ENCODE data around the gene VCL.

The VCL gene

DNA sequence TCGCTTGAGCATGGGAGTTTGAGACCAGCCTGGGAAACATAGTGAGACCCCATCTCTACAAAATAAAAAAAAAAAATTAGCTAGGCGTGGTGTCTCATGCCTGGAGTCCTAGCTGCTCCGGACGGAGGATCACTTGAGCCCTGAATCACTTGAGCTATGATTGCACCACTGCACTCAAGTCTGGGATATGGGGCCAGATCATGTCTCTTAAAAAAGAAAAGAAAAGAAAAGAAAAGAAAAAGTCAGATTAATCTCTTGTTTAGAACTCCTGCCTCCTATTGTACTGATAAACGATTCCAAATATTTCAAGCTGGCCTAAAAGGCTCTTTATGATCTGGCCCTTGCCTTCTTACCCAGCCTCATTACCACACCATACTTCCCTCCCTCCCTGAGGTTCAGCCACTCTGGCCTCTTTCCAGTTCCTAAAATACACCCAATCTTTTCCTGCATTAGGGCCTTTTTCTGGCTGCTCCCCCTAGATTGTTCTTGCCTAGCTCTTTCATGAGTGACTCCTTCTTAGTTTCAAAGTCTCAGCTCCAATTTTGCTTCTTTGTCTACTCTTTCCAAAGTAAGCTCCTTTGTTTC is 41.7 kb downstream of the VCL start:
- no peak overlapping the region for H2AK5ac ChIP-seq (ENCODE audit: low read length)
- H3K27ac ChIP-seq (ENCODE audit: low read depth, low read length): no peak overlapping the region
- H3K56ac ChIP-seq (ENCODE audit: low read length): no peak overlapping the region
- no peak overlapping the region for H3K4me2 ChIP-seq (ENCODE audit: low read length)
- no peak overlapping the region for H2BK120ac ChIP-seq (ENCODE audit: low read depth, low read length)
- H3K79me1 ChIP-seq (ENCODE audit: low read length): peaks cover 3% of the 10 kb centered on the region
- H3K4ac ChIP-seq (ENCODE audit: low read depth, low read length): no peak overlapping the region
- no peak overlapping the region for H2BK15ac ChIP-seq (replicated peaks; ENCODE audit: low read depth)
- peak overlapping the region; percentile 39 for H3K18ac ChIP-seq (ENCODE audit: low read length)
- peaks cover 16% of the 10 kb centered on the region for H3K79me2 ChIP-seq (ENCODE audit: control insufficient read depth, insufficient read depth, low read length)
- H4K8ac ChIP-seq (ENCODE audit: low read depth, low read length): no peak overlapping the region
- peaks cover 1% of the 10 kb centered on the region for H3K36me3 ChIP-seq (ENCODE audit: control insufficient read depth, insufficient read depth, low read length)
- H3K4me1 ChIP-seq (ENCODE audit: control insufficient read depth, low read depth, low read length): no peaks in the 10 kb centered on the region
- H3K23ac ChIP-seq (ENCODE audit: low read length): no peak overlapping the region
- no peak for DNase-seq
- no peaks in the 10 kb centered on the region for H3K27me3 ChIP-seq (ENCODE audit: insufficient read depth, low read length, poor library complexity)
- H2BK5ac ChIP-seq (ENCODE audit: low read length): no peak overlapping the region
- H4K5ac ChIP-seq (ENCODE audit: low read length): no peak overlapping the region
- H3K4me3 ChIP-seq (ENCODE audit: low read length): no peak overlapping the region
- no peak overlapping the region for H3K9ac ChIP-seq (ENCODE audit: low read length)
- WGBS (ENCODE audit: extremely low coverage, insufficient coverage, low lambda C conversion rate): no CpG with 5 or more reads among the region's 5 CpGs

GRCh38 chr10:74040200-74041126 is 42.5 kb downstream of the VCL start:
- Histone ChIP-seq H3K36me3 (ENCODE audit: control insufficient read depth, insufficient read depth, low read length) (peaks cover 1% of the 10 kb centered on the region), H3K27me3 (ENCODE audit: insufficient read depth, low read length, poor library complexity) (no peaks in the 10 kb centered on the region), H3K18ac (ENCODE audit: low read length) (peak overlapping the region; percentile 75), H3K79me2 (ENCODE audit: control insufficient read depth, insufficient read depth, low read length) (peaks cover 14% of the 10 kb centered on the region), H2BK120ac (ENCODE audit: low read depth, low read length) (no peak overlapping the region), H3K27ac (ENCODE audit: low read depth, low read length) (no peak overlapping the region), H3K9ac (ENCODE audit: low read length) (no peak overlapping the region), H3K23ac (ENCODE audit: low read length) (no peak overlapping the region), H4K8ac (ENCODE audit: low read depth, low read length) (no peak overlapping the region), H3K4me3 (ENCODE audit: low read length) (no peak overlapping the region), H3K4ac (ENCODE audit: low read depth, low read length) (no peak overlapping the region), H3K4me1 (ENCODE audit: control insufficient read depth, low read depth, low read length) (no peaks in the 10 kb centered on the region), H2BK5ac (ENCODE audit: low read length) (no peak overlapping the region), H3K4me2 (ENCODE audit: low read length) (no peak overlapping the region), H2AK5ac (ENCODE audit: low read length) (no peak overlapping the region), H2BK15ac (replicated peaks; ENCODE audit: low read depth) (no peak overlapping the region), H3K56ac (ENCODE audit: low read length) (no peak overlapping the region), H4K5ac (ENCODE audit: low read length) (no peak overlapping the region), H3K79me1 (ENCODE audit: low read length) (peaks cover 3% of the 10 kb centered on the region)
- DNase-seq: no peak
- no CpG with 5 or more reads among the region's 3 CpGs for WGBS (ENCODE audit: extremely low coverage, insufficient coverage, low lambda C conversion rate)

GRCh38 chr10:74044419-74044818 is 46.5 kb downstream of the VCL start:
- Histone ChIP-seq H3K79me2 (ENCODE audit: control insufficient read depth, insufficient read depth, low read length) (peaks cover 21% of the 10 kb centered on the region), H3K27me3 (ENCODE audit: insufficient read depth, low read length, poor library complexity) (no peaks in the 10 kb centered on the region), H3K23ac (ENCODE audit: low read length) (no peak overlapping the region), H3K18ac (ENCODE audit: low read length) (no peak overlapping the region), H2BK120ac (ENCODE audit: low read depth, low read length) (no peak overlapping the region), H2BK15ac (replicated peaks; ENCODE audit: low read depth) (no peak overlapping the region), H3K9ac (ENCODE audit: low read length) (no peak overlapping the region), H3K79me1 (ENCODE audit: low read length) (peaks cover 5% of the 10 kb centered on the region), H3K4me1 (ENCODE audit: control insufficient read depth, low read depth, low read length) (no peaks in the 10 kb centered on the region), H2BK5ac (ENCODE audit: low read length) (no peak overlapping the region), H3K27ac (ENCODE audit: low read depth, low read length) (no peak overlapping the region), H3K4me3 (ENCODE audit: low read length) (no peak overlapping the region), H4K5ac (ENCODE audit: low read length) (no peak overlapping the region), H3K4me2 (ENCODE audit: low read length) (no peak overlapping the region), H4K8ac (ENCODE audit: low read depth, low read length) (no peak overlapping the region), H3K4ac (ENCODE audit: low read depth, low read length) (no peak overlapping the region), H2AK5ac (ENCODE audit: low read length) (no peak overlapping the region), H3K36me3 (ENCODE audit: control insufficient read depth, insufficient read depth, low read length) (peaks cover 1% of the 10 kb centered on the region), H3K56ac (ENCODE audit: low read length) (no peak overlapping the region)
- no CpG with 5 or more reads among the region's 2 CpGs for WGBS (ENCODE audit: extremely low coverage, insufficient coverage, low lambda C conversion rate)
- no peak for DNase-seq

- Histone ChIP-seq H3K23ac (ENCODE audit: low read length) (no peak overlapping the region), H3K18ac (ENCODE audit: low read length) (no peak overlapping the region), H2BK15ac (replicated peaks; ENCODE audit: low read depth) (no peak overlapping the region), H3K79me2 (ENCODE audit: control insufficient read depth, insufficient read depth, low read length) (peaks cover 34% of the 10 kb centered on the region), H3K4ac (ENCODE audit: low read depth, low read length) (no peak overlapping the region), H3K27me3 (ENCODE audit: insufficient read depth, low read length, poor library complexity) (no peaks in the 10 kb centered on the region), H2BK120ac (ENCODE audit: low read depth, low read length) (no peak overlapping the region), H4K8ac (ENCODE audit: low read depth, low read length) (no peak overlapping the region), H3K4me2 (ENCODE audit: low read length) (no peak overlapping the region), H3K56ac (ENCODE audit: low read length) (no peak overlapping the region), H2AK5ac (ENCODE audit: low read length) (no peak overlapping the region), H3K79me1 (ENCODE audit: low read length) (peaks cover 4% of the 10 kb centered on the region), H4K5ac (ENCODE audit: low read length) (no peak overlapping the region), H3K4me3 (ENCODE audit: low read length) (no peak overlapping the region), H3K36me3 (ENCODE audit: control insufficient read depth, insufficient read depth, low read length) (peaks cover 1% of the 10 kb centered on the region), H3K9ac (ENCODE audit: low read length) (no peak overlapping the region), H3K4me1 (ENCODE audit: control insufficient read depth, low read depth, low read length) (no peaks in the 10 kb centered on the region), H2BK5ac (ENCODE audit: low read length) (no peak overlapping the region), H3K27ac (ENCODE audit: low read depth, low read length) (no peak overlapping the region)
- WGBS (ENCODE audit: extremely low coverage, insufficient coverage, low lambda C conversion rate): no CpG with 5 or more reads among the region's 2 CpGs
- DNase-seq: no peak
These were observed 49.4 kb downstream of the VCL start for GRCh38 chr10:74047304-74047703.

DNA sequence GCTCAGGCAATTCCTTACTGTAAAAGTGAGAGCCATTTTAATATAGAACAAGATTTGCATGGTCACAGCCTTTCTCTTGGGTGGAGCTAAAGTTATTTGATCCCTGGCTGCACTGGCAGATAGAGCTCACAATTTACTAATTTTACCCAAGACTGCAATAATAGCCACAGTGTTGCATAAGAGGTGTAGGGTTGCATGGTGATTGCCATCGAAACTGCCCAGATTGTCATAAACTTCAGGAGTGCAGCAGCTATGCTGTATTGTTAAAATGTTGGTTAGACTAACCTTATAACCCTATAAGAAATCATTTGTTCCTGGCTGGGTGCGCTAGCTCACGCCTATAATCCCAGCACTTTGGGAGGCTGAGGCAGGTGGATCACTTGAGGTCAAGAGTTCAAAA is 50.0 kb downstream of the VCL start:
- Histone ChIP-seq H3K79me1 (ENCODE audit: low read length) (peaks cover 4% of the 10 kb centered on the region), H2BK120ac (ENCODE audit: low read depth, low read length) (no peak overlapping the region), H3K36me3 (ENCODE audit: control insufficient read depth, insufficient read depth, low read length) (peaks cover 1% of the 10 kb centered on the region), H2BK15ac (replicated peaks; ENCODE audit: low read depth) (no peak overlapping the region), H4K5ac (ENCODE audit: low read length) (no peak overlapping the region), H3K79me2 (ENCODE audit: control insufficient read depth, insufficient read depth, low read length) (peaks cover 36% of the 10 kb centered on the region), H3K4me1 (ENCODE audit: control insufficient read depth, low read depth, low read length) (no peaks in the 10 kb centered on the region), H3K18ac (ENCODE audit: low read length) (no peak overlapping the region), H3K27me3 (ENCODE audit: insufficient read depth, low read length, poor library complexity) (no peaks in the 10 kb centered on the region), H3K4ac (ENCODE audit: low read depth, low read length) (no peak overlapping the region), H4K8ac (ENCODE audit: low read depth, low read length) (no peak overlapping the region), H3K4me3 (ENCODE audit: low read length) (no peak overlapping the region), H3K4me2 (ENCODE audit: low read length) (no peak overlapping the region), H3K9ac (ENCODE audit: low read length) (no peak overlapping the region), H2BK5ac (ENCODE audit: low read length) (no peak overlapping the region), H3K56ac (ENCODE audit: low read length) (no peak overlapping the region), H3K27ac (ENCODE audit: low read depth, low read length) (no peak overlapping the region), H3K23ac (ENCODE audit: low read length) (no peak overlapping the region), H2AK5ac (ENCODE audit: low read length) (no peak overlapping the region)
- WGBS (ENCODE audit: extremely low coverage, insufficient coverage, low lambda C conversion rate): no CpG with 5 or more reads among the region's 3 CpGs
- no peak for DNase-seq

All from mesendoderm (in vitro differentiated cells).